ENCODE results near the gene SPEM3. TPM values are rescaled to one million over a fixed set of nuclear protein-coding genes. Genes with fewer than 3 reads are reported as not detected.

Gene SPEM3
- total RNA-seq, 2 donors from 2014 or later = not detected

DNA sequence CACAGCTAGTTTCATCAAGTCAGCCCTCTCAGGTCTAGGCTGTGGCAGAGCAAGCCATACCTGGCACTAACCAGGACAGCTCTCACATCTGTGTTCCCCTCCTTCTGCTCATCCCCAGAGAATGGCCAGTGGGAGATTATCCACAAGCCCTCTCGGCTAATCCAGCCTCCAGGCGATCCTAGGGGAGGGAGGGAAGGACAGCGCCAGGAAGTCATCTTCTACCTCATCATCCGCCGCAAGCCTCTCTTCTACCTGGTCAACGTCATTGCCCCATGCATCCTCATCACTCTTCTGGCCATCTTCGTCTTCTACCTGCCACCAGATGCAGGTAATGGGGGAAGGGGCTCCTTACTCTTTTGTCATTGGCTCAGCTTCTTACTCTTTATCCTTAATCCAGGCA is 19.8 kb downstream of the SPEM3 start:
- intact Hi-C loops (cut with DNase I) = no loop called here
- no peak for DNase-seq
- Histone ChIP-seq H3K27ac (no peak overlapping the region), H3K9ac (ENCODE audit: low read depth in 2 of 2, low read length in 2 of 2) (no peak overlapping the region), H3K4me1 (peaks cover 4% of the 10 kb centered on the region), H3K27me3 (no peaks in the 10 kb centered on the region), H3K36me3 (no peaks in the 10 kb centered on the region), H3K4me3 (no peak overlapping the region), H3K9me3 (no peaks in the 10 kb centered on the region)
- TF ChIP-seq, protein P1, sequence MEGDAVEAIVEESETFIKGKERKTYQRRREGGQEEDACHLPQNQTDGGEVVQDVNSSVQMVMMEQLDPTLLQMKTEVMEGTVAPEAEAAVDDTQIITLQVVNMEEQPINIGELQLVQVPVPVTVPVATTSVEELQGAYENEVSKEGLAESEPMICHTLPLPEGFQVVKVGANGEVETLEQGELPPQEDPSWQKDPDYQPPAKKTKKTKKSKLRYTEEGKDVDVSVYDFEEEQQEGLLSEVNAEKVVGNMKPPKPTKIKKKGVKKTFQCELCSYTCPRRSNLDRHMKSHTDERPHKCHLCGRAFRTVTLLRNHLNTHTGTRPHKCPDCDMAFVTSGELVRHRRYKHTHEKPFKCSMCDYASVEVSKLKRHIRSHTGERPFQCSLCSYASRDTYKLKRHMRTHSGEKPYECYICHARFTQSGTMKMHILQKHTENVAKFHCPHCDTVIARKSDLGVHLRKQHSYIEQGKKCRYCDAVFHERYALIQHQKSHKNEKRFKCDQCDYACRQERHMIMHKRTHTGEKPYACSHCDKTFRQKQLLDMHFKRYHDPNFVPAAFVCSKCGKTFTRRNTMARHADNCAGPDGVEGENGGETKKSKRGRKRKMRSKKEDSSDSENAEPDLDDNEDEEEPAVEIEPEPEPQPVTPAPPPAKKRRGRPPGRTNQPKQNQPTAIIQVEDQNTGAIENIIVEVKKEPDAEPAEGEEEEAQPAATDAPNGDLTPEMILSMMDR (IDR thresholded peaks at IDR 0.05) = no peak

DNA sequence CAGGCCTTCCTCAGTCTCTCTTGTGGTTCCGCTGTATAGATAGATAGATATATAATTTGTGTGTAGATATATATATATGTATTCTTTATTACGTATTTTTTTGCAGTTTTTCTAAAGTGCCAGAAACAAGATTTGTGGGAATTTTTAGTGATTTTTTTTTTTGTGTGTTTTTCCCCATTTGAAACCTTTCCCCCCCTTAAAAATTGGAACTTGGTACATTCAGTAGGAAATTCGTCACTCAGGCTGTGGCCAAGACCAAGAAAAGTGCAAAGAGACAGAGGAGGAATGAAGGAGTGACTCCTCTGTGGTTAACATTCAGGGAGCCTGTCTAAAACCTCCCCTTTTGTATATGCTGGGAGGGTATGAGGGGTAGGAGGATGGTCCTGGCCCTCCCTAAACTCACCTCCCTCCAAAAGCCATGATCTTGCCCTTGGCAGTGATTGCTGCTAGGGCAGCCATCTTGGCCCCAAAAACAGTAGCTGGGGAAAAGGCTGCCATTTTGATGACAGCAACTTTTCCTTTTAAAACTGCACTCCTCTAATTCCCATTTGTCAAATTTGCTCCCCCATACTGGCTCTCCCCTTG is 31.4 kb downstream of the SPEM3 start:
- intact Hi-C loops (cut with DNase I) = no loop called here
- Histone ChIP-seq H3K27ac (no peak overlapping the region), H3K4me1 (no peaks in the 10 kb centered on the region)

GRCh38 chr17:7460850-7461660 is 32.4 kb downstream of the SPEM3 start:
- Histone ChIP-seq H3K4me1 (no peaks in the 10 kb centered on the region), H3K4me3 (no peak overlapping the region)

More for the DNA sequence above, 31.4 kb downstream of the SPEM3 start:
- no peak for DNase-seq
- Histone ChIP-seq H3K9ac (ENCODE audit: low read depth in 2 of 2, low read length in 2 of 2) (no peak overlapping the region), H3K36me3 (no peaks in the 10 kb centered on the region), H3K4me3 (no peak overlapping the region), H3K27me3 (no peaks in the 10 kb centered on the region), H3K9me3 (no peaks in the 10 kb centered on the region)
- TF ChIP-seq, protein P1 (IDR thresholded peaks at IDR 0.05) = no peak

GRCh38 chr17:7462474-7463371 is 34.1 kb downstream of the SPEM3 start:
- no peaks in the 10 kb centered on the region for H3K27me3 ChIP-seq
- DNase-seq = no peak
- H3K9ac ChIP-seq (ENCODE audit: low read depth in 2 of 2, low read length in 2 of 2) = no peak overlapping the region
- H3K27ac ChIP-seq = no peak overlapping the region
- intact Hi-C loops (cut with DNase I) = no loop called here
- no peaks in the 10 kb centered on the region for H3K36me3 ChIP-seq
- no peaks in the 10 kb centered on the region for H3K9me3 ChIP-seq
- TF ChIP-seq, protein P1 (IDR thresholded peaks at IDR 0.05) = no peak
- H3K4me1 ChIP-seq = no peaks in the 10 kb centered on the region
- H3K4me3 ChIP-seq = no peak overlapping the region

More at GRCh38 chr17:7460850-7461660, 32.4 kb downstream of the SPEM3 start:
- Histone ChIP-seq H3K27me3 (no peaks in the 10 kb centered on the region), H3K36me3 (no peaks in the 10 kb centered on the region), H3K9me3 (no peaks in the 10 kb centered on the region), H3K27ac (no peak overlapping the region), H3K9ac (ENCODE audit: low read depth in 2 of 2, low read length in 2 of 2) (no peak overlapping the region)
- DNase-seq = no peak
- intact Hi-C loops (cut with DNase I) = no loop called here
- TF ChIP-seq, protein P1 (IDR thresholded peaks at IDR 0.05) = no peak

- no peak overlapping the region for H3K27ac ChIP-seq
- H3K27me3 ChIP-seq = no peaks in the 10 kb centered on the region
- H3K4me1 ChIP-seq = no peaks in the 10 kb centered on the region
- no peak overlapping the region for H3K9ac ChIP-seq (ENCODE audit: low read depth in 2 of 2, low read length in 2 of 2)
- intact Hi-C loops (cut with DNase I) = no loop called here
- TF ChIP-seq, protein P1 (IDR thresholded peaks at IDR 0.05) = no peak
- H3K36me3 ChIP-seq = no peaks in the 10 kb centered on the region
- no peak for DNase-seq
- no peaks in the 10 kb centered on the region for H3K9me3 ChIP-seq
- no peak overlapping the region for H3K4me3 ChIP-seq
Observed at GRCh38 chr17:7463372-7463846, 34.8 kb downstream of the SPEM3 start.
